Islet of Langerhans (tissue), 1 donor: Measurements from ENCODE around the gene PARP1.
"Not testable (repeated sequence)": the region's sequence is repeated elsewhere in the genome, so short reads cannot be mapped to it uniquely, and the experiment has no call there.

Experiments used
- FAIRE-seq: peaks from one replicate; lab custom pipeline; 2011; peaks lifted over from hg19 to GRCh38; lab: Jason Lieb, UNC

The PARP1 gene

GRCh38 chr1:226428791-226429461 is 21.0 kb upstream of the PARP1 start:
- FAIRE-seq: no peak

- FAIRE-seq: no peak
These were observed 20.5 kb upstream of the PARP1 start for GRCh38 chr1:226428348-226428747.

- FAIRE-seq: no peak
These were observed 19.2 kb upstream of the PARP1 start for GRCh38 chr1:226427131-226427530.

- FAIRE-seq: not testable (repeated sequence)
These were observed 18.5 kb upstream of the PARP1 start for GRCh38 chr1:226426395-226426794.

GRCh38 chr1:226425431-226426031 is 17.6 kb upstream of the PARP1 start:
- FAIRE-seq: no peak

GRCh38 chr1:226425004-226425378 is 17.1 kb upstream of the PARP1 start:
- FAIRE-seq: no peak

GRCh38 chr1:226424221-226425003 is 16.5 kb upstream of the PARP1 start:
- peak; percentile 60 for FAIRE-seq

GRCh38 chr1:226422478-226422877 is 14.6 kb upstream of the PARP1 start:
- no peak for FAIRE-seq

- FAIRE-seq: no peak
These were observed 13.0 kb upstream of the PARP1 start for GRCh38 chr1:226420897-226421296.

GRCh38 chr1:226420328-226420727 is 12.4 kb upstream of the PARP1 start:
- no peak for FAIRE-seq

GRCh38 chr1:226419284-226420029 is 11.6 kb upstream of the PARP1 start:
- FAIRE-seq: no peak

- no peak for FAIRE-seq
These were observed 10.1 kb upstream of the PARP1 start for GRCh38 chr1:226417830-226418546.

GRCh38 chr1:226417350-226417749 is 9.5 kb upstream of the PARP1 start:
- no peak for FAIRE-seq

GRCh38 chr1:226414098-226414698 is 6.3 kb upstream of the PARP1 start:
- FAIRE-seq: no peak

- no peak for FAIRE-seq
These were observed 3.7 kb upstream of the PARP1 start for GRCh38 chr1:226411619-226412018.

GRCh38 chr1:226410958-226411357 is 3.1 kb upstream of the PARP1 start:
- FAIRE-seq: no peak

- no peak for FAIRE-seq
These were observed 1.5 kb upstream of the PARP1 start for GRCh38 chr1:226409392-226409791.

- no peak for FAIRE-seq
These were observed 642 bp upstream of the PARP1 start for GRCh38 chr1:226408285-226409184.

GRCh38 chr1:226407199-226407496 is 745 bp downstream of the PARP1 start:
- FAIRE-seq: no peak

GRCh38 chr1:226406401-226406881 is 1.5 kb downstream of the PARP1 start:
- FAIRE-seq: no peak
